NCI-H2171 (cell line): Measurements from ENCODE around the gene FOXL2NB.
A peak's percentile ranks its signal among the peaks of the same experiment; 100 is the strongest.

ENCODE experiments used
- DNase-seq: peaks from one replicate; lab custom pipeline; 2025; lab: John Stamatoyannopoulos, UW

Gene FOXL2NB

DNA sequence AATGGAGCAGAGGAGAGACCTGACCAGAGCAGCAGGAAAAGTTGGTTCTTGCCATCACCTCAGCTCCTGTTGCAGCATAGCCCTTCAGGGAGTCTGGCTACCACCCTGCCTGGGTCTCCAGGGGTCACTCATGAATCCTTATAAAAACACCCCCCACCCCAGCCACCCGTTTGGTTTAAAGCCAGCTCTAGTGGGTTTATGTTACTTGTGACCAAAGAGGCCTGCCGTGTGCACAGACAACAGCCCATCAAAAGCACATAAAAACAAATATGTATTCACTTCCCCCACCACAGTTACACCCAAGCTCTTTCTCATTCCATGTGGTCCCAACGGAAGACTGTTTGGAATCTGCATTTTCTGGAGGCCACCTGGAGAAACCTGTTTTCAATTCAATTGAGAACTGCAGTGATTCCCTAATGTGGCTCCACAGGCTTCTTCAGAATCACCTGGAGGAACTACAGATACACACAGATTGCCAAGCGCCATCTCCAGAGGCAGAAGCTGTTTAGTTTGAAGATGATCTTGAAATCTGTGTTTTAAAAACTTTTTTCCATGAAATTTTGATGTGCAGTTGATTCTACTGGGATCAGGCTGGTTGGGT is 13.8 kb upstream of the FOXL2NB start:
- DNase-seq = no peak

DNA sequence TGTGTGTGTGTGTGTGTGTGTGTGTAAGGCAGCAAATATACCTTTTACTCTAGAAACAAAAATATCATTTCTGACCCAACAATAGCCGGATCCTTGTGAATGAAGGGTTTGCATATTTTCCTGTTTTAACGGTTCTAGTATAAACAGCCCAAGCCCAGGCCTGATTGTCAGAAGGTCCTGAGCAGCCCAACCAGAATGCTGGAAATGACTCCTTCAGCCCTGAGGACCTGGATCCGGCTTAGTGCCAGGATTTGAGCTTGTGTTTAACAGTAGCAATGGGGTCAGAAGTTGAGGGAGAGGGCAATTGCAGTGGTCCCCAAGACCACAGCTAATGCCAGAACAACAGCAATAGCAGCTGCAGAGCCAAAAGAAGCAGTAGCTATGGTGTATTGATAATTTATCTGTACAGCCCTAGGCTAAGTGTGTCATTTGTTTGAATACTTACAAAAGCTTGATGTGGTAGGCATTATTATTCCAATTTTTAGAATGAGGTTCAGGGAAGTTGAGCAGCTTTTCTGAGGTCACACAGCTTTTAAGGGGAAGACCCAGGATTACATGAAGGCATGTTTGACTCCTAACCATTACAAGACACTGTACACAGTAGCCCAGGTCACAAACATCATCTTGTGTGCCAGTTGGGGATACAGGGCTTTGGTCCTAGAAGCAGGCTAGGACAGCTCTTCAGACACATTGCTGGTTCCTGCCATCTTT is 12.9 kb upstream of the FOXL2NB start:
- no peak for DNase-seq

DNA sequence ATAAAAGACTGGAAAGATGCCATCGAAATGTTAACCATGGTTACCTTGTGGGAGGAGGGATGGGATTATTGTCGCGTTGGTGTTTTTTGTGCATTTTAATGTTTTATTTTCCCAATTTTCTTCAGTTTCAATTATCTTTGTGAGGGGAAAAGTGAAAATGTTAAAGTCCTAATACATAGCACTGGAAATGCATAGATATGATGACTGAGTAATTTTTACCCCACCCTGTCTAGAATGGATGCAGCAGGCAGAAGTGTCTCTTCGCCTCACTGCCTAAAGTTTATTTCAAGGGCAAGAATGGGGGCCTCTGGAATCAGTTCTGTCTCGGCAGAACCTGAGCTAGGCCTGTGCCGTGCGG is 11.5 kb upstream of the FOXL2NB start:
- DNase-seq = no peak

DNA sequence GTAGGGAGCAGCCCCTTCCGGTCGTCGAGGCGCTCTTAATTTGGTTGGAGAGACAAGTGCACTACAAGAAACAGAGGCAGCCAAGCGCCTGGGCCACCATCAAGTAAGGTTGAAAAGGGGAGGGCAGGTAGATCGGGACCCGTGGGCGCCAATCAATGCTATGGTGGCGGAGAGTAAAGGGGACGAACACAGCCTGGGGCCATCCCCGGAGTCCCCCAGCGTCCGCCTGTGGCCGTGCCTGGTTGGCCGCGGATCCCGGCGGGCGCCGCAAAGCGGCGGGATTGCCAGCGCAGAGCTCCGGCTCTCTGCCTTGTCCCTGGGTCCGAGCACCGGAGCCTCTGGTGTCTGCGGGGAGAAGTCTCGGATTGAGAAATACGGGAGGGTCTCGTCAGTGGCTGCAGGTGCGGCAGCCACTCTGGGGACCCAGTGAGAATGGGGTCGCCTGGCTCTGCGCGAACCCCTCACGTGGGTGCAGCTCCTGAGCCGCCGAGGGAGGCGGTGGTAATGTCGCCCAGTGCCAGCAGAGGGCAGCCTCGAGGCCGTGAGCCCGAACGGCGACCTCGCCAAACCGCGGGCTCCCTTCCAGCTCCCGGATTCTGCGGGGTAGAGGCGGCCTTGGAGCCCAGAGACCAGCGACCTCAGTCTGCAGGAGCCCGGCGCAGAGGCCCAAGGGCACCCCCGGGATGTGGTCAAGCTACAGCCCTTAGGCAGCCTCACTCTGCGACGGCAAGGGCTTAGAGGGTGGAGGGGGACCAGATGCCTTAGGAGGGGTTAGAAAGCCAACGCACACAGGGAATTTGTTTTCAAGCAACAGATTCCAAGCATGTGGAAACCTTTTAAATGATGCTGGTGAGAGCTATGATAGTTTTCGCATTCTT is 10.9 kb upstream of the FOXL2NB start:
- DNase-seq = peak; percentile 47

DNA sequence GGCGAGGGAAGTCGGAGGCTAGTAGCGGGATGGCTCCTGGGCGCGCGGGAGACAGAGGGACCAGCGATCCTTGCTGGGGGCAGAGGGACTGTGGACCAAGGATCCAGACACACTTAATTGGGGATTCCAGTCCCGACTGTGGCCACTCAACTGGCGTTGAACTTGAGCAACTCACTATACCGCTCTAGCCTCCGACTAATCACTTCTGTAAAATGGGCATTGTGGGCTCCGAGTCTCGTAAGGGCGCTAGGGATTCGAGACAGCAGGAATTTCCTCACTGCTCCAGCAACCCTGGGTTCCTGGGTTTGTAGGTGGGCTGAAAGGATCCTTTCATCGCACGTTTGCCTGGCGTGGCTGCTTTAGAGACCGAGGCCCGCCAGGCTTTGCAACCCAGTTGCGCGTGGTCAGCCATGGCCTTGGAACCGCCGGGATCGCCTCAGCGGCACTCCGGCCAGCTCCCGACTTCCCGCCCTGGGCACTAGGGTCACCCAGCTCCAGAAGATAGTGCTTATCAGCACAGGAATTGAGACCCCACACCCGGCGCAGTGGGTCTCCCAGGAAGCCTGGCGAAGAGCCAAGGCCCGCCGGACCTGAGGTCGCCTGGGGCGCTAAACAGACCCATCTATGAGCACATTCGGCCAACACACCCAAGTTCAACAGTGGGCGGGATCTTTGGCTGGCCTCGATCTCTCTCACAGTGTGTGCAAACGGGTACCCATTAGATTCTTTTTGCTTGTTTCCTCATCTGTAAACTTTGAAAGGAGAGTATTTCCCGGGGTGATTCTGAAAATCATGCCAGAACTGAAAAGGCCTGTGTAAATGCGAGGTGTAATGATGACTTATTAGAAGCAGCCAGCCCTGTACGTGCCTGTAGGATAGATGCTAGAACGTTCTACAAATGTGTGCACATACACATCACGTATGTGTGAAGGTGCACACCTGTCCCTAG is 10.0 kb upstream of the FOXL2NB start:
- DNase-seq = no peak

DNA sequence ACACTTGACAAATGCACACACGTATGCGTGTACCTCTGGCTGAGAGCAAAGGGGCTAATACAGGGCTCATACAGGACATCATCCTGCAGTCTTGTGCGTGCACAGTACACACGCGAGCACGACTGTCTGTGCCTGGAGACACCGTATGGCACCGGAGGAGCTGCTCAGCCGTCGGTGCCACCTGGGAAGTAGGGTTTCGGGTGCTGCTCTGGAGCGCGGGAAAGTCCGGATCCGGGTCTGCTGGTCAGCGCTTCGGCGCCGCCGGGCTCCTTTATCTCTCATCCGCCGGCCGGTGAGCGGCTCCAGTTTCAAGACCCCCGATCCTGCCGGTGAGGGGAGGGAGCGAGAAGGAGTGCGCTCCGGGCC is 9.3 kb upstream of the FOXL2NB start:
- DNase-seq = no peak

DNA sequence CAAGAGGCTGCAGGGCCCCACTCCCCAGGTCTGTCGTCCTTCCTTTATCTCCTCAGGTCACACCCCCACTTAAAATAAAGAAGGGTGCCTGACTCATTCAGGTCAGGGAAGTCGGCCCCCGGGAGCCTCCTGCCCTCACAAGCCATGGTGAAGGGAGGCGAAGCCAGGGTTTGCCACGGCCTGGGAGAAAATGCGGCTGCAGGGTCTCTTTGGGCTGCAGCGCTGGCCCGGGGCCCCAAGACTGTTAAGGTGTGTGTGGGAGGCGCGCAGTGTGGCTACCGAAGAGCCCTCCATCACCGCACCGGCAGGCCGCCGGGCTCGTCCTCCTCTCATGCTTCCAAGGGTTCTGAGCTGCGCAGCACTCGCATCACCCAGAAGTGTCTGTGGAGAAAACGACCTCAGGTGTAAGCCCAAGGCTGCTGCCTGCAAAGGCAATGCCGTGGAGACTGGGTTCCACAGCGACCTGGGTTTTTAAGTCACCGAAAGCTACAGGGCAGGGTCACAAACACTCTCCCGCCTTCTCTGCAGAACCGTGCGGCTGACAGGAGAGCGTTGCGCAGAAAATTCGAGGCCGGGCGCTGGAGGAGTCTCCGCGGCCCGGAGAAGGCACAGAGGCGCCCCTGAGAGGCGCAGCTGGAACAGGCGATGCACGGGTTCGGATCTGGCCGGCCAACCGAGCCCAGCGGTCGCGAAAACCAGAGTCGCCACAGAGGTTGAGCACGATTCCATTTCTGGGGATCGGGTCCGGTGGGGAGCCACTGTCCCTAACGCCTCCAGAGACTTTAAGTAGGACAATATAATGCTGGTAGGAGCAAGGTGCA is 8.8 kb upstream of the FOXL2NB start:
- no peak for DNase-seq

DNA sequence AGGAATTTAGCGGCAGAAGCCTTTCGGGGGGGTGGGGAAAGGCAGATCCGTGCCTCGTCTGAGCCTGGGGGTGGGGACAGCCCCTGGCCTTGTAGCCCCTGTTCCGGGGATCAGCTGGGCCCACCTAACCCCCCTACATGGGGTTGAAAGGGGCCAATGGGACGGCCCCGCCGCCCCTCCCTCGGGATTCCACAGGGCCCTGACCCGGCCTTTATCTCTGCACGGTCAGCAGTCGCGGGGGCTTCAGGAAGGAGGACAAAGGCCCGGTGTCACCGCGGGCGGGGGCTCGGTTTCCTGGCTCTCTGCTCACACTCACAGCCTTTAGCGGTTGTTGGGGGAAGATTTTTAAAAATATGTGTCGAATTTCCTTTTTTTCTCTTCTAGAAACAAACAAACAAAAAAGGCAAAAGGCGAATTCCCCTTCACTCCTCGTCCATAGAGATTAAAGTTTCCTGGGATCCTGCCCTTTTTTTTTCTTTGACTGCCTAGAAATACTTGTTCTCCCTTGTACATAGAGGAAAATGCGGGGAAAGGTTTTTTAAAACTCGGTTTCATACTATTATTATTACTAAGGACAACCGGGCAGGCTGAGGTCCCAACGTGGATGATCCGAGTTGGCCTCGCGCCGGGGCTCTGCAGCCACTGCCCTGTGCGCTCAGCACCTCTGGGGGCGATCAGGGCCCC is 8.0 kb upstream of the FOXL2NB start:
- no peak for DNase-seq

DNA sequence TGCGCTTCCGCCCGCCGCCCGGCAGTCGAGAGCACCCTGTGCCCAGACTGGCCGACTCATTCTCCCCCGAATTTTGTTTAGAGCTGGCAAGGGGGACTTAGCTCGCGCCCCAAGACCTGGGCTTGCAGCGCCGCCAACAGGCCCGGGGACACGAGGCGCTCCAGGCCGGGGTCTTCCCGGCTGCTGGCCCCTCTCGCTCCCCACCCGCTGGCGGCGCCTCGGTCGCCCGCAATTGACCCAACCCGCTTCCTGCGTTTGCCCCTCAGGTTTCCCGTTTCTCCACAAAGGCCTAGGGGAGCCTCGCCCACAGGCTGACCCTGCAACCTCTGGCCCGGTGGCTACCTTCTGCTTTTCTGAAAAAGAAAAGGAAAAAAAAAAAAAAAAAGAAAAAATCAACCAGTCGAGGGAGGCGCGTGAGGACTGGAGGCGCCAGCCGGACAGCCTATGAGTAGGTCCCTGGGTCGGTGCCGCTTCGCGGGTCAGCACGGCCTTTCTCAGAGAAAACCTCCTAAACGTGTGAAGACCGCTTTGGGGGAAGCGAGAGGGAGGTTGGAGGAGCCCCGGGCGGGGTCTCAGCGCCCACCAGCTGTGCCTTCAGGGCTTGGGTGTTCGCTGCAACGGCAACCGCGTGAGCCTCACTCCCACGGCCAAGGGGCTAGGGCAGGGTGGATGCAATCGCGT is 7.3 kb upstream of the FOXL2NB start:
- no peak for DNase-seq

DNA sequence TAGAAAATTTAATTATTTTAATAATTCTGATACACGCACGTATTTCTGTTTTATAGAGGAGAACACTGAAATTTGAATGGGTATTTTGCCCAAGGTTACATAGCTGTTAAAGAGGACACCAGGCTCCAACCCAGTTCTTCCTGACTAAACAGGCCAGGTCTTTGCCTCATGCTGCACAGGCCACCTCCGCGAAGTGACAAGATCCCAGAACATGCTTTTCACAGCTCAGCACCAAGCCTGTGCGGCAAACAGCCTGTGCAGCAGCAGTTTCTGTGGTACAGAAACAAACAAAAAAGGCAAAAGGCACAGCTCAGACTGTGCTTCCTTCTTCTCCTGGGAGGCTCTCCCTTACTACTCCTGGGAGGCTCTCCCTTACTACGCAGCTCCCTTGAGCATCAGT is 6.6 kb upstream of the FOXL2NB start:
- DNase-seq = no peak

DNA sequence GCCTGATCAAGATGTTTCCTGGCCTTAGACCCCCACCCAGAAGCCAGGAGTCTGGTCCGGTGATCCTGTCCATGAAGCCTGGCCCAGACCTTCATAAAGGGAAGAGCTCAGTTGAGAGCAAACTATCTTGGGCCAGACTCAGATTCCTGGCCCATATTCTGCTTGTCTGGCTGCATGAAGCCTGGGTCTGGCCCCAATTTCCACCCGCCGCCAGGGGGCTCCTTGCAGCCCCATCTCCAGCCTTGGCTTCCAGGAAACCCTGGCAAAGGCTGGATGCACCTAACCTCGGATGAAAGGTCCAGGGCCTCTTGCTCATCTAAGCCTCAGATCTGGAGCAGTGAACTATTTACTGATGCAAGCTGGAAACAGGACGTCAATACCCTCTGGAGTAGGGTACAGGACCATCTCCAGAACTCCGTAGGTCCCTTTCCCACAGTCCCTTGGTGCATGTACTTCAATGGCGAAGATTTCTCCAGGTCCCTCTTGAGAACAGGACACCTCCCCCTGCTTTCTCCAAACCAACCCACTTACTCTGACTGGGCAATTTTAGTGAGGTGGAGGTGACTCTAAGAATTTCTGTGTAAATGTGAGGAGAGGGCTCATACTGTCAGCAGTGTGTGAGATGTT is 5.6 kb upstream of the FOXL2NB start:
- no peak for DNase-seq

DNA sequence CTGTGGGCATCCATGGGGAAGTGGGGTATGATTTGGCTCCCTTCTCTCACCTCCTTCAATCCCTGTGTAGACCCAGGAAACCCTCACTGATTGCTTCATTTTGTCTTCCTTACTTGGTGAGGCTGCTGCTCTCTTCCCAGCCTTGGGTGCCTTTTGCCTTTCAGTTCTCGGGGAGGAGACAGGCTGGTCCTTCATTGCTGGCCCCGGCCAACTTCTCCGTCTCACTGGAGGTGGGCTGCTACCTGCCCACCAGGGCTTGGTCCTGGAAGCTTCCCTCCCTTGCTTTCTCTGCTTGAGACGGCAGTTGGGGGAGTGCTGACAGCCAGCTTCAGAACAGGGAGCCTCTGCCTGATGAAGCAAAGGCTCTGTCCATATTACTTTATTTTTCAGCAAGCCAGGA is 4.7 kb upstream of the FOXL2NB start:
- DNase-seq = no peak

DNA sequence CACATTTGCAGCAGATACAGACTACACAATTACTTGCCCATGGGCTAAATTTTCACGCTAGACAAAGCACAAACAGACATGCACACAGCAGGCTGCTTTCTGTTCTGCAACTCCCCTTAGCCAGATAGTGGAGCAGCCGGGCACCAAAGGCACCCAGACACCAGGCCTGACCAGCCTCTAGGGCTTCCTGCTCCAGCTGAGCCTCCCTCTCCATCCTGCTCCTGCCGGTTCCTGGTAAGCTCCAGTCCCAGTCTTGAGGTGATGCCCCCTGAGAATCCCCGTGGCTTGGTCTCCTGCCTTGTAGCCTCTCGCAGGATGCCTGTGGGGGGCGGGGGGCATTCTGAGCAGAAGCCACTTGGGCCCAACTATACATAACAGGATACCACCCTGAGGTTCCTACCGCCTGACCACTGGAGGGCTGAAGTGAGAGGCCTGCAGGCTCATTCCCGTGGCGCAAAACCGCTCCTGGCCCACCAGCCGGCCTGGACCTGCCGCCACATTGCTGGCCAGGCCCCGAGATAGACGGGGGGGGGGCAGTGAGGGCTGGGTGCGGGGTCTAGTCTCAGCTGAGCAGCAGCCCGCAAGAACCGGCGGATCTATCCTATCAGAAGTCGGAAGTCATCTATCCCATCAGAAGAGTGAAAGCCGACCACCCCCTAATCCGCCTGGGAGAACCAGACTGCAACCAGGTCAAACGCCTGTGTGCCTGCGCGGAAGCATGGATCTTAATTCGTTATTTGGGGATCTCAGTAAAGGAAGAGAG is 4.0 kb upstream of the FOXL2NB start:
- DNase-seq = no peak

DNA sequence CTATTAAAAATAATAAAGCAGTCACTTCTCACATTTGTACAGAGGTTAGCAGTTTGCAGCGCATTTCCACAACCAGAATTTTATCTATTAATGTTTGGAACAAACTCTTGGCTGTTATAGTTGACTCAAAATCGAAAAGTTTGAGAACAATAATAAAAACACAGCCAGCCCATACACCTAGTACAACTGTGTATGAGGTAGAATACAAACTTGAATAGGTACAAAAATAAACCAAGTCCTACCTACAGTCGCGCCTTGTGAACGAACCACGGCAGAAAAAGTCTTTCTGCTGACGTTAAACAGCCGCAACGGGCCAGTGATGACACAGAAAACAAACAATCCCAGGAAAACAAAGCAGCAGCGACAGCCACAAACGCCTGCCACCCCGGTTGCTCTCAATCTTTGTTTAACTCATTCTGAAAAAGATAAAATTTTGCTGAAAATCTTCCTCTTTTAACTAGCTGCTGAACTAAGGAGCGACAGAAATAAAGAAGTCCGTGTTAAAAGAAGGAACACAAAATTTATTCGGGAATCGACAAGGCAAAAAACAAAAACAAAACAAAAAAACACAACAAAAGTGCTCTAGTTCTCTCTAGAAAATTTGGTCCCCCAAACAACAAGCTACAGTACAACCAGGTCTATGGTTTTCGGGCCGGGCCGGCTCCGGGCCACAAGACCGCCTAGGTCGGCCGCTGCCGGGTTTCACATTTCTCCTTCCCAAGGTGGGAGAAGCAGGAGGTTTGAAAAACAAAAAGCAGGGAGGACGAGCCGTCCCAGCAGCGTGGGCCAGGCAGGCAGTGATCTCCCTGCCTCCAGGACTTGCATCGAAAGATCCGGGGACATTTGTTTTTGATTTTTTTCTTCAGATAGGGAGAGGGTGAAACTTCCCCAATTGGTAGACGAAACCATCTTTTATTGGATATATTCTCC is 3.0 kb upstream of the FOXL2NB start:
- no peak for DNase-seq

DNA sequence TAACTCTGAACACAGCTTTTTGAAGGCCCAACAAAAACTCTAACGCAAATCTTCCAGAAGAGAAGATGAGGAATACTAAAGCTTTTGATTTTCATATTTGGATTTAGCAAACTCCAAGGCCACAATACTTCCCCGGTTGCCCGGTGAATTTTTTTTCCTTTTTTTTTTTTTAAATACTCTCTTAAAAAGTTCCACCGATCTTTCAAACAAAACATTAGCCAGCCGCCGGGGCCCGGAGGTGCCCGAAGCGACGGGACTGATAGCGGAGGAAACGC is 2.4 kb upstream of the FOXL2NB start:
- DNase-seq = no peak

DNA sequence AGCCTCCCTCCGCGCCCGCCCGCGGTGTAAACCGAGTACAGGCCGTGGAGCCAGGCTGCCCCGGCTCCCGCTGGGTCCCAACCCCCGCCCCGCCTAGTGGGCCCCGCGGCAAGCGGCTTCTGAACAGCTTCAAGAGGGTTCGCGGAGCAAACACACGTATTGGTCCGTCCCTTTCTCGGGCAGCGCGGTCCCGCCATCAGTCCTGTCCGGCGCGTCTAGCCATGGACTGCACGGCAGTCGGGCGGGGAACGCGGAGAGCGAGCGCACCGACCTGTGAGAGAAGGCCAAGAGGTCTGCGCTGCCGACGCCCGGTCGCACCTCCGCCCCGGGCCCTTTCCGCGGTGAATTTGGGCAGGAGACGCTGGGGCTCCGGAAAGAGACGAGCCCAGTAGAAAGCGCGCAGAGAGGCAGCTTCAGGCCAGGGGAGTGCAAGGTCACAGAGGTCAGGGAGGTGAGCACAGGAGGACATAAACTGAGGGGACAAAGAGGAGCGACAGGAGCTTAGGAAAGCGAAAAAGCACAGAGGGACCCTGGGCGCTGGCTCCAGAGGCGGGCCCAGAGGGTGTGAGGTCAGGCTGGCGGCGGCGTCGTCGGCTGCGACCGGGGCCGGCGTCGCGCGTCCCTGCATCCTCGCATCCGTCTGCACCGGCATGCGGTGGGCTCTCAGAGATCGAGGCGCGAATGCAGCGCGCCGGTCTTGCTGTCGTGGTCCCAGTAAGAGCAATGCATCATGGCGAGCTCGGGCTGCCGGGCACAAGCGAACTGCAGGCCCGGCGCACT is 1.9 kb upstream of the FOXL2NB start:
- DNase-seq = no peak
